Measurements from ENCODE around the gene CAMK4. TPM values are rescaled to one million over a fixed set of nuclear protein-coding genes. Genes with fewer than 3 reads are reported as not detected.
A peak's percentile ranks its signal among the peaks of the same experiment; 100 is the strongest.

CAMK4 gene
- total and polyA plus RNA-seq, 9 of the 15 experiments (the other 6 are each of a cell fraction or from before 2014, with no cell fraction given) = 0.35 TPM; not detected in 8

DNA sequence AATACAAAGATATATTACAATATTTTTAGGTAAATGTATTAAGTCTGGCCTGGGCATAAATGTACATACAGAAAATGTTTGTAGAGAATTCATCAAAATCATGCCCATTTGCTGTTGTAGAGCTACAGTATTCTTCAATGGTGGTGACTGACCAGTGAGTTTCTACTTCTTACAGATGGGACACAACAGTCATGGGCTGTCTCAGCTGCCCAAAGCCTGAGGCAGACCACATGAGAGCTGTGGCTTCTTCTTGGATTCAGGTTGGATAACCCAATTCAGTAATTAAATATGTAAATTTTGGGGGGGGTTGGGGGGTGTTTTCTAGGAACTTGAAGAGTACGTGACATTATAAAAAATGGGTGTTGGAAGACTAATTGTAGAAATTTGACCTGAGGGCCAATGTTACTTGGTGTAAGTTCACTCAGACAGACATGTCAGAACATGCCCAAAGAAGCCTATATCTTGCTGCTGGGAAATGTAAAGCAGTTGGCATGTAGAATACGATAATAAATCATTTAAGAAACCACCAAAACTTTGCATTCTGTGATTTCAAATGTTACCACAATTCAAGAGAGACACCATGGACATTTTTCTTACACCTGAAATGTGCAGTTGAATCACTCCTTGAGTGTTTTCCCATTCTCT, 270.3 kb downstream of the CAMK4 start:
- 76% methylated on average over 2 of the region's 2 CpGs for WGBS (ENCODE audit: insufficient coverage, low coverage, missing lambda C conversion rate)
- ChIA-PET POLR2A (interaction anchor here (2.5 kb wide), 1 partner anchor 13 kb away, joined by 7 read pairs; no protein-coding TSS in a partner anchor), CTCF (ENCODE audit: low intra/inter-chr PET ratio) (no interaction called here)
- H3K36me3 ChIP-seq (ENCODE audit: control insufficient read depth, insufficient read depth, low read length) = peaks cover 45% of the 10 kb centered on the region
- intact Hi-C loops (cut with micrococcal nuclease) (no loop called here), in situ Hi-C loops (cut with MboI) (no loop called here)
- H3K4me3 ChIP-seq = no peak overlapping the region
- no TSS peak for BruUV-seq (replicated peaks)
- H3K9me3 ChIP-seq (replicated peaks; ENCODE audit: control insufficient read depth, insufficient read depth, low read depth, low read length) = no peaks in the 10 kb centered on the region
- H3K27me3 ChIP-seq (ENCODE audit: control insufficient read depth in 2 of 2, insufficient read depth in 2 of 2, low read length in 2 of 2) = no peaks in the 10 kb centered on the region
- H3K79me2 ChIP-seq (ENCODE audit: control insufficient read depth, insufficient read depth, low read length) = no peaks in the 10 kb centered on the region
- ATAC-seq (peak; percentile 62; the same call in 2 of the 3 replicates), DNase-seq (ENCODE audit: extremely low read depth in 1 of 4, low spot score in 3 of 4) (no peak), FAIRE-seq (peak; percentile 15)
- no peaks in the 10 kb centered on the region for H3K9me1 ChIP-seq (ENCODE audit: control insufficient read depth, insufficient read depth, low read length)
- H4K20me1 ChIP-seq (replicated peaks; ENCODE audit: control insufficient read depth, insufficient read depth, low read length) = no peaks in the 10 kb centered on the region
- no peak overlapping the region for H3K4me2 ChIP-seq (ENCODE audit: insufficient read depth, low read length)
- H3K9ac ChIP-seq (ENCODE audit: insufficient read depth in 1 of 2, low read depth in 2 of 2, low read length in 2 of 2) = no peak overlapping the region
- no peak overlapping the region for H2AFZ ChIP-seq (ENCODE audit: low read depth, low read length)
- H3K4me1 ChIP-seq (replicated peaks in 1 of 2; ENCODE audit: control insufficient read depth in 2 of 2, insufficient read depth in 2 of 2, low read length in 2 of 2) = no peaks in the 10 kb centered on the region
- H3K27ac ChIP-seq (ENCODE audit: extremely low read depth, low read depth, low read length) = no peak overlapping the region
- TF ChIP-seq ZNF280A (IDR thresholded peaks at IDR 0.05; ENCODE audit: low read depth, partially characterized antibody) (no peak), L3MBTL2 (IDR thresholded peaks at IDR 0.05) (no peak), GTF2E2 (tag; IDR thresholded peaks at IDR 0.05) (no peak), NEUROD1 (IDR thresholded peaks at IDR 0.05; ENCODE audit: borderline replicate concordance, low read depth, low read length, partially characterized antibody) (no peak), TAF1 (IDR thresholded peaks at IDR 0.05; ENCODE audit: control insufficient read depth, extremely low read depth, insufficient read depth, low read length, severe bottlenecking) (no peak), GATA2 (CRISPR knock-in tag; IDR thresholded peaks at IDR 0.05) (no peak), RCOR1 (IDR thresholded peaks at IDR 0.05; ENCODE audit: borderline replicate concordance in 1 of 2, low read depth in 2 of 2, low read length in 2 of 2) (no peak), CCAR2 (IDR thresholded peaks at IDR 0.05; ENCODE audit: low read depth, low read length) (no peak), ZNF696 (CRISPR knock-in tag; conservative IDR thresholded peaks at IDR 0.05) (no peak), SRSF1 (IDR thresholded peaks at IDR 0.05; ENCODE audit: low read depth, low read length) (no peak)
- TF ChIP-seq, protein P1, sequence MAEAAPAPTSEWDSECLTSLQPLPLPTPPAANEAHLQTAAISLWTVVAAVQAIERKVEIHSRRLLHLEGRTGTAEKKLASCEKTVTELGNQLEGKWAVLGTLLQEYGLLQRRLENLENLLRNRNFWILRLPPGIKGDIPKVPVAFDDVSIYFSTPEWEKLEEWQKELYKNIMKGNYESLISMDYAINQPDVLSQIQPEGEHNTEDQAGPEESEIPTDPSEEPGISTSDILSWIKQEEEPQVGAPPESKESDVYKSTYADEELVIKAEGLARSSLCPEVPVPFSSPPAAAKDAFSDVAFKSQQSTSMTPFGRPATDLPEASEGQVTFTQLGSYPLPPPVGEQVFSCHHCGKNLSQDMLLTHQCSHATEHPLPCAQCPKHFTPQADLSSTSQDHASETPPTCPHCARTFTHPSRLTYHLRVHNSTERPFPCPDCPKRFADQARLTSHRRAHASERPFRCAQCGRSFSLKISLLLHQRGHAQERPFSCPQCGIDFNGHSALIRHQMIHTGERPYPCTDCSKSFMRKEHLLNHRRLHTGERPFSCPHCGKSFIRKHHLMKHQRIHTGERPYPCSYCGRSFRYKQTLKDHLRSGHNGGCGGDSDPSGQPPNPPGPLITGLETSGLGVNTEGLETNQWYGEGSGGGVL (CRISPR knock-in tag; IDR thresholded peaks at IDR 0.05) = no peak
- TF ChIP-seq, protein P2, sequence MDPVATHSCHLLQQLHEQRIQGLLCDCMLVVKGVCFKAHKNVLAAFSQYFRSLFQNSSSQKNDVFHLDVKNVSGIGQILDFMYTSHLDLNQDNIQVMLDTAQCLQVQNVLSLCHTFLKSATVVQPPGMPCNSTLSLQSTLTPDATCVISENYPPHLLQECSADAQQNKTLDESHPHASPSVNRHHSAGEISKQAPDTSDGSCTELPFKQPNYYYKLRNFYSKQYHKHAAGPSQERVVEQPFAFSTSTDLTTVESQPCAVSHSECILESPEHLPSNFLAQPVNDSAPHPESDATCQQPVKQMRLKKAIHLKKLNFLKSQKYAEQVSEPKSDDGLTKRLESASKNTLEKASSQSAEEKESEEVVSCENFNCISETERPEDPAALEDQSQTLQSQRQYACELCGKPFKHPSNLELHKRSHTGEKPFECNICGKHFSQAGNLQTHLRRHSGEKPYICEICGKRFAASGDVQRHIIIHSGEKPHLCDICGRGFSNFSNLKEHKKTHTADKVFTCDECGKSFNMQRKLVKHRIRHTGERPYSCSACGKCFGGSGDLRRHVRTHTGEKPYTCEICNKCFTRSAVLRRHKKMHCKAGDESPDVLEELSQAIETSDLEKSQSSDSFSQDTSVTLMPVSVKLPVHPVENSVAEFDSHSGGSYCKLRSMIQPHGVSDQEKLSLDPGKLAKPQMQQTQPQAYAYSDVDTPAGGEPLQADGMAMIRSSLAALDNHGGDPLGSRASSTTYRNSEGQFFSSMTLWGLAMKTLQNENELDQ (CRISPR knock-in tag; IDR thresholded peaks at IDR 0.05; ENCODE audit: borderline replicate concordance) = no peak
- TF ChIP-seq, protein P3, sequence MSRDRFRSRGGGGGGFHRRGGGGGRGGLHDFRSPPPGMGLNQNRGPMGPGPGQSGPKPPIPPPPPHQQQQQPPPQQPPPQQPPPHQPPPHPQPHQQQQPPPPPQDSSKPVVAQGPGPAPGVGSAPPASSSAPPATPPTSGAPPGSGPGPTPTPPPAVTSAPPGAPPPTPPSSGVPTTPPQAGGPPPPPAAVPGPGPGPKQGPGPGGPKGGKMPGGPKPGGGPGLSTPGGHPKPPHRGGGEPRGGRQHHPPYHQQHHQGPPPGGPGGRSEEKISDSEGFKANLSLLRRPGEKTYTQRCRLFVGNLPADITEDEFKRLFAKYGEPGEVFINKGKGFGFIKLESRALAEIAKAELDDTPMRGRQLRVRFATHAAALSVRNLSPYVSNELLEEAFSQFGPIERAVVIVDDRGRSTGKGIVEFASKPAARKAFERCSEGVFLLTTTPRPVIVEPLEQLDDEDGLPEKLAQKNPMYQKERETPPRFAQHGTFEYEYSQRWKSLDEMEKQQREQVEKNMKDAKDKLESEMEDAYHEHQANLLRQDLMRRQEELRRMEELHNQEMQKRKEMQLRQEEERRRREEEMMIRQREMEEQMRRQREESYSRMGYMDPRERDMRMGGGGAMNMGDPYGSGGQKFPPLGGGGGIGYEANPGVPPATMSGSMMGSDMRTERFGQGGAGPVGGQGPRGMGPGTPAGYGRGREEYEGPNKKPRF (IDR thresholded peaks at IDR 0.05; ENCODE audit: low read depth, low read length) = no peak
